Subcutaneous abdominal adipose tissue (tissue), 5 donors: ENCODE measurements around the gene CGA.
"Not testable (repeated sequence)": the region's sequence is repeated elsewhere in the genome, so short reads cannot be mapped to it uniquely, and the experiment has no call there.

Experiments
- H3K27ac ChIP-seq: one replicate; pipeline ENCODE4 v1.7.0; 2013; ENCODE audit warnings: low read depth, mild to moderate bottlenecking, inconsistent platforms, low read length, moderate library complexity
- H3K27me3 ChIP-seq, 5 donors: one replicate each; pipeline ENCODE4 v1.7.0; 2013; ENCODE audit warnings: low read length in 5 of 5, inconsistent platforms in 1 of 5; ENCODE audit not compliant: control insufficient read depth in 5 of 5, insufficient read depth in 4 of 5
- H3K36me3 ChIP-seq, 5 donors: one replicate each; pipeline ENCODE4 v1.7.0; 2013; ENCODE audit warnings: low read length in 5 of 5; ENCODE audit not compliant: control insufficient read depth in 5 of 5, insufficient read depth in 5 of 5
- H3K4me1 ChIP-seq, 5 donors: one replicate each; pipeline ENCODE4 v1.7.0; 2013; ENCODE audit warnings: low read length in 5 of 5, mild to moderate bottlenecking in 3 of 5, moderate library complexity in 1 of 5; ENCODE audit not compliant: control insufficient read depth in 5 of 5, insufficient read depth in 5 of 5
- H3K4me3 ChIP-seq, 5 donors: one replicate each; pipeline ENCODE4 v1.7.0; 2013; ENCODE audit warnings: low read length in 5 of 5, low read depth in 1 of 5
- H3K9ac ChIP-seq, 5 donors: one replicate each; pipeline ENCODE4 v1.7.0; 2013; ENCODE audit warnings: low read length in 5 of 5, mild to moderate bottlenecking in 4 of 5, moderate library complexity in 3 of 5
- H3K9me3 ChIP-seq, 5 donors: one replicate each; pipeline ENCODE4 v1.7.0; 2013; ENCODE audit warnings: low read length in 5 of 5; ENCODE audit not compliant: control insufficient read depth in 5 of 5
- donor health status: healthy.
- donor health status: healthy.
- donor health status: healthy.
- donor health status: healthy.
- donor health status: healthy.

Gene CGA

DNA sequence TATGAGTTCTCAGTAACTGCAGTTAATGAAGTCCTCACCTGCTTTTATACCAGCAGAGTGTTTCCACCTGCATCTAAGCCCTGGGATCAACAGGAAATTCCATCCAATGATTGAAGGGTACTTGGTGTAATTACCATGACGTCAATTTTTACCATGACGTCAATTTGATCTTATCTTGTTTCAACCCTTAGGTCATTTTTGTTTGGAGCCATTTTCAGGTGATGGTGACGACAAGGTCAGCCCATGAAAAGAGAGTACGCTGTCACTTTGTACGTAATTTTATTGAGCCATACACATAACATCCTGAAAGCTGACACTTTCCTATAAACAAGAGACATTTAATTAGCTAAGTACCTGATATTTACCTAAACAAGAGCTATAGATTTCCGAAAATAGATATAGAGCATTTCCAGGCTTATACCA is at the start of gene CGA:
CGA (minus strand) TSS at position 20 of the 423 bp plus-strand sequence. CDS start 6,906 bp downstream, outside the sequence.
- no peak within 1 kb of the TSS for H3K27ac ChIP-seq
- no peak within 1 kb of the TSS for H3K9ac ChIP-seq
- H3K9me3 ChIP-seq = no peaks in the 10 kb centered on the region
- no peaks in the 10 kb centered on the region for H3K4me1 ChIP-seq
- no peak within 1 kb of the TSS for H3K4me3 ChIP-seq
- peaks cover 0 to 3% (median 0%) of the 10 kb centered on the region in 5 donors for H3K27me3 ChIP-seq
- H3K36me3 ChIP-seq = no peaks in the 10 kb centered on the region

DNA sequence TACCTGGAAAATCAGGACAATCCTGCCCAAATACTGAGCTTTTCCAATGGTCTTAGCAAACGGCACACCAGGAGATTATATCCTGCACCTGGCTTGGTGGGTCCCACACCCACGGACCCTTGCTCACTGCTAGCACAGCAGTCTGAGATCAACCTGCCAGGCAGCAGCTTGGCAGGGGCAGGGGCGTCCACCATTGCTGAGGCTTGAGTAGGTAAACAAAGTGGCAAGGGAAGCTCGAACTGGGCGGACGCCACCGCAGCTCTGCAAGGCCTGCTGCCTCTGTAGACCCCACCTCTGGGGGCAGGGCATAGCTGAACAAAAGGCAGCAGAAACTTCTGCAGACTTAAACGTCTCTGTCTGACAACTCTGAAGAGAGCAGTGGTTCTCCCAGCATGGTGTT is 45.0 kb upstream of the CGA start:
- not testable (repeated sequence) for H3K9me3 ChIP-seq, H3K36me3 ChIP-seq, H3K4me3 ChIP-seq, H3K4me1 ChIP-seq, H3K9ac ChIP-seq, H3K27ac ChIP-seq, H3K27me3 ChIP-seq

DNA sequence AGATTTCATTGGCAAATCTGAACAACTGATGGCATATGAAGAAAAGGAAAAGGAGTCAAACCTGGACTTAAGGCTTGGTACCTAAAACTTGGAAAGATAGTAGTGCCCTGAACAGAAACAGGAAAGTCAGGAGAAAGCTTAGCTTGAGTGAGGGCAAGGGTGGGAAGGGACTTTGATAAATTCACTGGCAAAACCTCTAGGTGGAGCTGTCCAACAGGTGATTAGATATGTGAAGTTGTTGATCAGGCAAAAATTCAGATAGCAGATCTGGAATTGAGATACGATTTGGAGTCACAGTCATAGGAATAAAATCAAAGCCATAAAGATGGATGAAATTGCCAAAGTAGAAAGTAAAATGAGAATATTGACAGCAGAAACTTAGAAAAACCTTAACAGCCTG is 44.3 kb upstream of the CGA start:
- H3K4me1 ChIP-seq = no peaks in the 10 kb centered on the region
- no peaks in the 10 kb centered on the region for H3K27me3 ChIP-seq
- H3K9me3 ChIP-seq = no peaks in the 10 kb centered on the region
- H3K4me3 ChIP-seq = no peak overlapping the region
- H3K9ac ChIP-seq = no peak overlapping the region
- no peaks in the 10 kb centered on the region for H3K36me3 ChIP-seq
- H3K27ac ChIP-seq = no peak overlapping the region

DNA sequence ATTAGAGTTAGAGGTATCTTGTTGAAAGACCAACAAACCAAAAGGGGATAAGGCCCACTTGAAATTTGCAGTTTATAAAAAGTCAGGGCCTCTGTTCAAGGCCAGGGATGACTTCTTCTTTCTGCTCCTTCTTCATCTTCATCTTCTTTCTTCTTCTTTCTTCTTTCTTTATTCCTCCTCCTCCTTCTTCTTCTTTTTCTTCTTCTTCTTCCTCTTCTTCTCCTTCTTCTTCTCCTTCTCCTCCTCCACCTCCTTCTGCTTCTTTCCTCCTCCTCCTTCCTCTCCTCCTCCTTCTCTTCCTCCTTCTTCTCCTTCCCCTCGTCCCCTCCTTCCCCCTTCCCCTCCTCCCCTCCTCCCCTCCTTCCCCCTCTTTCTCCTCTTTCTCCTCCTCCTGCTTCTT is 42.1 kb upstream of the CGA start:
- no peaks in the 10 kb centered on the region for H3K36me3 ChIP-seq
- H3K4me3 ChIP-seq = no peak overlapping the region
- no peak overlapping the region for H3K27ac ChIP-seq
- no peaks in the 10 kb centered on the region for H3K27me3 ChIP-seq
- H3K4me1 ChIP-seq = no peaks in the 10 kb centered on the region
- no peaks in the 10 kb centered on the region for H3K9me3 ChIP-seq
- H3K9ac ChIP-seq = no peak overlapping the region

DNA sequence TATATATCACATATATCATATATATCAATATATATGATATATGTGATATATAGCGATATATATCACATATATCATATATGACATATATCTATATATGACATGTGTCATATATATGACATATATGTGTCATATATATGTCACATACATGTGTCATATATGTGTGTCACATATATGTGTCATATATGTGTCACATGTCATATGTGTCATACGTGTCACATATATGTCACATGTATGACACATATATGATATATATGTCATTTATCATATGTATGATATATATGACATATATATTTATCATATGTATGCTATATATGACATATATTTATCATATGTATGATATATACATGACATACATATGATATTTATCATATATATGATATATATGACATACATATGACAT is 32.8 kb upstream of the CGA start:
- no peaks in the 10 kb centered on the region for H3K4me1 ChIP-seq
- no peak overlapping the region for H3K4me3 ChIP-seq
- peaks cover 0 to 8% (median 6%) of the 10 kb centered on the region in 5 donors for H3K9me3 ChIP-seq
- no peak overlapping the region for H3K27ac ChIP-seq
- no peak overlapping the region for H3K9ac ChIP-seq
- no peaks in the 10 kb centered on the region for H3K36me3 ChIP-seq
- H3K27me3 ChIP-seq = no peaks in the 10 kb centered on the region

DNA sequence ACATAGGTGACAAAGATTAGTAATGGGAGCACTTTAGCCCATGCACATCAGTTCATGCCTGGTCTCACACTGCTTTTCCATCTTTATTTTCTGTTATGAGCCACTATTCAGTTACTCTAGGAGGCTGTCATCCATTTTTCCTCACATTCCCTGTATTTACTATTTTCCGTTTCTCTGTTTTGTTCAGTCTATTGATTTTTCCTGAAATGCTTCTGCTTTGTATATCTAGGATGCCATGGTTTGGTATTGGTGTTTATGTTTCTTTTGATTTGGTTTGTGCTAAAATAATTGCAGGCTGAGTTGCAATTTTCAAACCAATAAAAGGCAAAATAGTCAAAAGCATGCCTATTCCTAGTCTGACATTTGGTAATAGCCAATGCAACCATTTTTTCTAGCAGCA is 31.6 kb upstream of the CGA start:
- Histone ChIP-seq H3K9me3 (peaks cover 0 to 6% (median 5%) of the 10 kb centered on the region in 5 donors), H3K27ac (no peak overlapping the region), H3K9ac (peak overlapping the region in 1 of 5 donors; percentile 20), H3K4me3 (no peak overlapping the region), H3K27me3 (peaks cover 0 to 3% (median 0%) of the 10 kb centered on the region in 5 donors), H3K36me3 (no peaks in the 10 kb centered on the region), H3K4me1 (no peaks in the 10 kb centered on the region)

DNA sequence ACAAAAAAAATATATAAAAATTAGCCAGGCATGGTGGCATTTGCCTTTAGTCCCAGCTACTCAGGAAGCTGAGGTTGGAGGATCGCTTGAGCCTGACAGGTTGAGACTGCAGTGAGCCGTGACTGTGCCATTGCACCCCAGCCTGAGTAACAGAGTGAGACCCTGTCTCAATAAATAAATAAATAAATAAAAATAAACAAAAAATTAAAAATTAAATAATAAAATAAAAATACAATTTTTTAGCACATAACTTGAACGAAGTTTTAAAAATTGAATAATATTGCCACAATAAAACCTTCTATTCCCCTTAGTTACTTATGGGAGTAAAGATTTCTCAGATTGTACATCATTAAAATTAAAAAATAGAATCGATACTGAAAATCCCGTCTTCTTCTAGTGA is 29.2 kb upstream of the CGA start:
- Histone ChIP-seq H3K4me1 (no peaks in the 10 kb centered on the region), H3K4me3 (no peak overlapping the region), H3K27ac (no peak overlapping the region), H3K36me3 (no peaks in the 10 kb centered on the region), H3K27me3 (peaks cover 0 to 3% (median 0%) of the 10 kb centered on the region in 5 donors), H3K9me3 (no peaks in the 10 kb centered on the region), H3K9ac (no peak overlapping the region)

DNA sequence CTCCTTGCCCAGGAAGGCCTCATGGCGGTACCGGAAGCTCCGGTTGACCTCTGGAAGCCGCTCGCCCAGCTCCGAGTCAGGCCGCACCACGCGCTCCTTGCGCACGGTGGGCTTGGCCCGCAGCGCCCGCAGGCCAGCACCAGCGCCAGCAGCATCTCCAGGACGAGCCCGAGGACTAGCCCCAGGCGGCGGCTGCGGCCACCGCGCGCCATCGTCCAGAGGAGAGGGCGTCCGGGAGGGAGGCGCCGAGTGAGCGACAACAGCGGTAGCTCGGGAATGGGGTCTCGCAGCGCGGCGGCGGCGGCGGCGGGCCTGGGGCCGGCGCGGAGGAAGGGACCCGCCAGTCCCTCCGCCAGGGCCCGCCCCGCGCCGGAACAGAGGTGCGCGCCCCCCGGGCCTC is 27.6 kb upstream of the CGA start:
- no peaks in the 10 kb centered on the region for H3K36me3 ChIP-seq
- H3K4me3 ChIP-seq = peak overlapping the region in 1 of 5 donors; percentile 19
- H3K27ac ChIP-seq = no peak overlapping the region
- no peak overlapping the region for H3K9ac ChIP-seq
- no peaks in the 10 kb centered on the region for H3K4me1 ChIP-seq
- H3K9me3 ChIP-seq = no peaks in the 10 kb centered on the region
- peaks cover 0 to 3% (median 0%) of the 10 kb centered on the region in 5 donors for H3K27me3 ChIP-seq

DNA sequence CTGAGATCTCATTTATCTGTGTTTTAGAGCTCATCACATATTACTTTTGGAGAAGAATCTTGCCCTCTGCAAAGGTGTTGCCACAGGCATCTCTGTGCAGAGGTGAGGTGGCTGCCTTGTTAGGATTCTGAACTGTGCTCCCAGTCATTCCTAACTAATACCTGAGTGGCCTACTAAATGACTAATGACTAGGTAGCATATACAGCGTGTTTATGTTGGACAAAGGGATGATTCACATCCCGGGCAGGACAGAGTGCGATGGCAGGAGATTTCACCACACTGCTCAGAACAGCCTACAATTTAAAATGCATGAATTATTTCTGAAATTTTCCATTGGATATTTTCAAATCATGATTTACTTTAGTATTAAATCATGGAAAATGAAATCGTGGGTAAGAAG is 23.1 kb upstream of the CGA start:
- Histone ChIP-seq H3K36me3 (no peaks in the 10 kb centered on the region), H3K27ac (no peak overlapping the region), H3K4me1 (no peaks in the 10 kb centered on the region), H3K9me3 (no peaks in the 10 kb centered on the region), H3K27me3 (peaks cover 0 to 3% (median 0%) of the 10 kb centered on the region in 5 donors), H3K9ac (no peak overlapping the region), H3K4me3 (no peak overlapping the region)

DNA sequence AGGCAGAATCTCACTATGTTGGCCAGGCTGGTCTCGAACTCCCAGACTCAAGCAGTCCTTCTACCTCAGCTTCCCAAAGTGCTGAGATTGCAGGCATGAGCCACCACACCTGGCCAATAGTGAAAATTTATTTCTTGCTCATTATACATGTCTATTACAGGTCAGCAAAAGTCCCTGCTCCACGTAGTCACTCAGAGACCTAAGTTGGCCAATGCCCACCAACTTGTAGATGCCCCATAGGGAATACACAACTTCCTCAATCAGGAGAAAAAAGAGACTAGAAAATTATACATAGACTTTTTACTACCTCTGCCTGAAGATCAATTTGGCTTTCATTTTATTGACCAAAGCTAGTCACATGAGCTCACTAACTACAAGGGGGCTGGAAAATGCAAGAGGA is 22.0 kb upstream of the CGA start:
- H3K4me1 ChIP-seq = no peaks in the 10 kb centered on the region
- no peak overlapping the region for H3K27ac ChIP-seq
- no peak overlapping the region for H3K4me3 ChIP-seq
- no peak overlapping the region for H3K9ac ChIP-seq
- no peaks in the 10 kb centered on the region for H3K9me3 ChIP-seq
- no peaks in the 10 kb centered on the region for H3K27me3 ChIP-seq
- no peaks in the 10 kb centered on the region for H3K36me3 ChIP-seq
